ENCODE results near the gene ACER3.
"Not testable (repeated sequence)": the region's sequence is repeated elsewhere in the genome, so short reads cannot be mapped to it uniquely, and the experiment has no call there.

The ACER3 gene

DNA sequence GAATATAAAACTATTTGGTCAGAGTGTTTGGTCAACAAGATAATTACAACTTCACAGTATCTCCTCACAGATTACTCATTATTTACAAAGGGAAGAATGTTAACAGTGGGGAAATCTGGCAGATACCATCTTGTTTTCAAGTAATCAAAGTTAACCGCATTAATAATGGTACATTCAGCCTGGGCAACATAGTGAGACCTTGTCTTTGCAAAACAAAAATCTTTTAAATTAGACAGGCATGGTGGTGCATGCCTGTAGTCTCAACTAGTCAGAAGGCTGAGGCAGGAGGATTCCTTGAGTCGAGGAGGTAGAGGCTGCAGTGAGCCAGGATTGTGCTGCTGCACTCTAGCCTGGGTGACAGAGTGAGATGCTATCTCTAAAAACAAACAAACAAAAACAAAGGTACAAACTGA, 78.5 kb downstream of the ACER3 start:
- DNase-seq = no peak

- DNase-seq = no peak
These were observed 83.5 kb downstream of the ACER3 start for GRCh38 chr11:76944225-76944624.

- DNase-seq = no peak
These were observed 85.5 kb downstream of the ACER3 start for GRCh38 chr11:76946223-76946622.

GRCh38 chr11:76947190-76947589, 86.5 kb downstream of the ACER3 start:
- DNase-seq = no peak

GRCh38 chr11:76947800-76948199, 87.1 kb downstream of the ACER3 start:
- no peak for DNase-seq

- no peak for DNase-seq
These were observed 94.9 kb downstream of the ACER3 start for GRCh38 chr11:76955459-76956114.

DNA sequence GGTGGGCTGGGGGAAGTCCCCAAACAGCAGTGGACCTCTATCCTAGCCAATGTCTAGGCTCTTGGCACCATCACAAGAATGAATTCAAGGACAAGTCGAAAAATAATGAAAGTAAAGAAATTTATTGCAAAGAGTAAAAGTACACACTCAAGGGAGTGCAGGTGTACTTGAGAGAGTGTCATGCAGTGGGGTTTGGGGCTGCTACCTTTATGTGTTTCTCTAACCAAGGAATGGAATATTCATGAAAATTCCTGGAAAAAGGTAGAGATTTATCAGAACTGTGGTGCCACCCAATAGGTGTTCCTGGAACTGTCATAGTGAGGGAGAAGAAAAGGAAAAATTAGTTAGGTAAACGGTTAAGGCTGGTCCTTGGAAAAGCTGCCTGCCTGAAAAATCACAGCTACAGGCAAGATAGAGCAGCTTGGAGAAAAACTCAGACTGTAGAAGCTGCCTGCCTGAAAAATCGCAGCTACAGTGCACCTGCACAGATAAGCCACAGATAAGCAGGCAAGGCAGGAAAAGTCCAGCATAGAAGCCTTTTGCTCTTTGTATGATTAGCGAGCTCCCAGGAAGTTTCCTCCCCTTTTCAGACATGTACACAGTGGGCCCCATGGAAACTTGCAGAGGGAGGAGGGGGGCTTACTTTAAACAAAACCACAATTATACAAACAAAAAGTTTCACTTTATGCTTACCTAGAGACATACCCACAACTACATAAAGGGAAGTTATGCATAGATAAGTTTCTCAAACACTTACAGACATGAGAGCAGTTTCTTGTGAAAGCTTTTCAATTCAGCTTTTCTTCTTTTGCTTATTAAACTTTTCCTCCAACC, 102.1 kb downstream of the ACER3 start:
- DNase-seq = no peak

- DNase-seq = not testable (repeated sequence)
These were observed 102.9 kb downstream of the ACER3 start for GRCh38 chr11:76963417-76964168.

GRCh38 chr11:76972051-76972450, 111.3 kb downstream of the ACER3 start:
- DNase-seq = no peak

DNA sequence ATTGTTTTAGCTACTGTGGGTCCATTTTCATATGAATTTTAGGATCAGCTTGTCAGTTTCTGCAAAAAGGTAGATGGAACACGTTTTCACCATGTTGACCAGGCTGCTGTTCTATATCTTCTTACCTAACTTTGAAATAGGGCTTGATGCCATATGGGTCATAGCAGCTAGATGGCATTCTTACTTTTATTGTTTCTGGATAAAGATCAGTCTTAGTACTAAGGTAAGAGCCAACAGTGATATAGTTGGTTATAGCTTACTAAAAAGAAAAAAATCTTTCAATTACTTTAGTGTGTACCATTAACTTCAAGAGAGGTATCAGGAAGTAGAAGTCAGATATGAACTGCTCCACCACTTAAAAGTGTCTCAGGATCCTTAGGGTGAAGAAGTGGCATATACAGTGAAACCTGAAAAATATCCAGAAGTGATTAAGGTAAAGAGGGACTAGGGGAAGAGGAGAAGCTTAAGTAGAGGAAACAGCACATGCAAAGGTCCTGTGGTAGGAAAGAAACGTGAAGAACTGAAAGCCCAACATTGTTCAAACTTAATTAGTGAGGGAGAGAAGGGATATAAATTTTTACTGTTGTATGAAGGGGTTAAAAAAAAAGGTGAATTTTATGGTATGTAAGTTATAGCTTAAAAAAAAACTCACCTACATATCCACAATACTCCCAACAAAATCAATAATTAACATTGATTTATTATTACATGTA, 113.6 kb downstream of the ACER3 start:
- DNase-seq = no peak

- DNase-seq = no peak
These were observed 114.8 kb downstream of the ACER3 start for GRCh38 chr11:76975513-76975912.

DNA sequence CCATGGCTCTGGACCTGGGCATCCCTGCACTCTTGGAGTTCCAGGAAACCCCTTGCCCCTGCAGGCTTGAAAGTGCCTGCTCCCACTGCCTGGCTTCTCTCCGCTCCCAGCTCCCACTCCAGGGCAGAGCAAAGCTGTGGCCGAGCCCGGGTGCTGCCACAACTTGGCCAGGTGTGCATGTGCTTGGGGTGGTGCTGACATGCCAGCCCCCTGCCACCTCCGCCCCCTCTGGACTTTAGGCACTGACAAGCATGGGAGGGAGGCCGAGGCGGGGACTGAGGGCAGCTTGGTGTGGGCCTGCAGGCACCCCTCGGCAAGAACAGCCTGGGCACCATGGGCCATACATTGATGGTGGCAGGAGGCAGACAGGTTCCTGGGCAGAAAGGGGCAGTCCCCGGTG, 117.1 kb downstream of the ACER3 start:
- DNase-seq = no peak

- DNase-seq = no peak
These were observed 117.5 kb downstream of the ACER3 start for GRCh38 chr11:76978239-76978638.

DNA sequence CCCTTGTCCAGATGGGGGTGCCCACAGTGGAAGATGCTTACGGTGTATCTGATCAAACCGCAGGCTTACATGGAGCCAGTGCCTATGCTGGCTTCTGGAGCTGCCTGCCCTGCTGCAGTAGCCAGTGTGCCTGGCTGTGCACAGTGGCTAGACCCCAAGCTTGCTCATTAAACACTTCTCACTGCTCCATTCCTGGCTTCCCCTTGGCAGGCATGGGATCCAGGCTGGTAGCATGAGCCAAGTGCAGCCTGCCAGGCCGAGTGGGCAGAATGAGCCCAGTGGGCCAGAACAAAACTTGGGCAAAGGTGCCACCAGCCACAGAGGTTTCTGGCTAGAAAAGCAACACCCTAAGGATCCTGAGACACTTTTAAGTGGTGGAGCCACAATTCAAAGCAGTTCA, 118.1 kb downstream of the ACER3 start:
- no peak for DNase-seq

DNA sequence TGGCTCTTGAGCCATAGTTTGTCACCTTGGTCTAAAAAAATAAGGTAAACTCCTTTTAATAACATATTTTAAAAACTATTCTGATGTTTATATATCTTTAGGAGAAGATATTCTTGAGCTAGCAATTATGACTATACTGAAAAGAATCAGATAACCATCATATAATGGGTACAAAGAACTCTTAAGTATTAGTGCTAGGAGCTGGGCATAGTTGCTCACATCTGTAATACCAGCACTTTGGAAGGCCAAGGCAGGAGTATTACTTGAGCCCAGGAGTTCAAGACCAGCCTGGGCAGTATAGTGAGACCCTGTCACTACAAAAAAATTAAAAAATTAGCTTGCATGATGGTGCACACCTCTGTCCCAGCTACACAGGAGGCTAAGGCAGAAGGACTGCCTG, 119.5 kb downstream of the ACER3 start:
- no peak for DNase-seq

- no peak for DNase-seq
These were observed 124.0 kb downstream of the ACER3 start for GRCh38 chr11:76984743-76985142.

- DNase-seq = no peak
These were observed 126.5 kb downstream of the ACER3 start for GRCh38 chr11:76987203-76987602.

DNA sequence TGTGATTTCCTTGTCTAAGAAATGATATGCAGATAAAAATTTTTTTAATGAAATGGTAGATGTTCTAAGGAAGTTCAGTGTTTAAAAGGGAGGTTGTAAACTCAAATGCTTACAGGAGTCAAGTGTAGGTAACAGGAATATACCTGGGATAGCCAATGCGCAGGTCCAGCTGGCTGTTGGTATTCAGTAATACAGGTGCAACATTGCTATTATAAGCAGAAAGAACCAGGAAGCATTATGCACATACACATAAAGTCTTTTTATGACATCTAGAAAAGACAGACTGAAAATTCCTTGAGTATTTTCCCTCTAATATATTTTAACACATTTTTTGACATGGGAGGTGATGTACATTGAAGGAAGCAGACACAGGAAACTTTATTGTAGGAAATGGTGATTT, 129.9 kb downstream of the ACER3 start:
- DNase-seq = no peak

- DNase-seq = no peak
These were observed 134.4 kb downstream of the ACER3 start for GRCh38 chr11:76995081-76995576.

DNA sequence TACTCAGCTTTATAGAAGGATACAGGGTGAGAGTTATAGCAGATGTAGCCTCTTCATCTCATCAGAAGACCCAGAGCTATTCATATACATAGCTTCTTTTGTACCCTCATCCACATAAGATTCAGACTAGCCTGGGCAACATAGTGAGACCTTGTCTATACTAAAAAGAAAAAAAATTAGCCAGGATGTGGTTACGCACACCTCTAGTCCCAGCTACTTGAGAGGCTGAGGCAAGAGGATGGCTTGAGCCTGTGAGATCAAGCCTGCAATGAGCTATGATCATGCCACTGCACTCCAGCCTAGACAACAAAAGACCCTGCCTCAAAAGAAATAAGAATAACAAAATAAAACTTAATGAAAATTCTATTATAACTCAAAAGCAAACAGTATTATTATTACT, 136.8 kb downstream of the ACER3 start:
- DNase-seq = no peak

- DNase-seq = no peak
These were observed 138.9 kb downstream of the ACER3 start for GRCh38 chr11:76999597-76999996.

GRCh38 chr11:77001613-77002012, 140.9 kb downstream of the ACER3 start:
- DNase-seq = no peak

DNA sequence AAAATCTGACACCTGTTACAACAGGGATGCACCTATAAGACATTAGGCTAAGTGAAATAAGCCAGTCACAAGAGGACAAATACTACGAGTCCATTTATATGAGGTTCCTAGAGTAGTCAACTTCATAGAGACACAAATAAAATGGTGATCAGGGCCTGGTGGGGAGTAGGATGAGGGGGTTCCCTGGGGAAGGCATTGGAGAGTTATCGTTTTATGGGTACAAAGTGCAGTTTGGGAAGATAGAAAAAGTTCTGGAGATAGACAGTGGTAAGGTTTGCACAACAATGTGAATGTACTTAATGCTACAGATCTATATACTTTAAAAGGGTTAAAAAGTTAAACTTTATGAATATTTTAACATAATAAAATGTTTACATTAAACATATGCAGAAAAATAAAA, 142.1 kb downstream of the ACER3 start:
- DNase-seq = no peak

Measured in EL (cell line).